Measurements from ENCODE around the gene SCARF2. TPM values are rescaled to one million over a fixed set of nuclear protein-coding genes. Genes with fewer than 3 reads are reported as not detected.
"Not testable (repeated sequence)": the region's sequence is repeated elsewhere in the genome, so short reads cannot be mapped to it uniquely, and the experiment has no call there.

Gene SCARF2
- total RNA-seq, 6 donors from 2014 or later = 10.1 to 36.7 (median 16.1) TPM

DNA sequence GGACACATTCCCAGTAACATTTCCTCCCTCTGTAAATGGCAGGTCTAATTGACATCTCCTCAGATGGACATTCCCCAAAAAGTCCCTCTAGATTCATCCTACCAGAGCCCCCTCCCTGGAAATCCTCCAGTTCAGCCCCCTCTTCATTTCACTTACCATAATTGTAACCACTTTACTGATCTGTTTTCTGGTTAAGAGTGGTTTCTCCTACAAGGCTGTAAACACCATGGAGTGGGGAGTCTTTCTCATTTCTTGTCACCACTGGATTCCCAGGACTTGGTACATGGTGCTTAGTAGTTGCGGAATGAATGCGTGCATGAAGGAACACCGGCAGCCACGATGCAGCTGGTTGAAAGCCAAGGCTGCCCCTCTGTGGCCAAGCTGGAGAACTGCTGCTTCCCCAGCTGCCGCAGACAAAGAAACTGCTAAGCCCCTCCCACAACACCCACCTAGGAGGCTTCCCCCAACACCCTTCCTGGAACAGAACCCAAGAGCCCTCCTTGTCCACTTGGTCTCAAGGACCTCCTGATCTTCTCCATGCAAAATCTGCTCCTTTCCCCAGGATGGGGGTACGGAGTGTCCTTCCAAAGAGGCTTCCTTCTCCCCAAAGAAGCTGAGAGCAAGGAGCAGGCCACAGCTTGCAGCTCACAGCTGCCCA lies 18.6 kb upstream of the SCARF2 start:
- Histone ChIP-seq H3K4me1 (peaks cover 0 to 2% (median 0%) of the 10 kb centered on the region in 4 donors), H3K27me3 (no peaks in the 10 kb centered on the region), H3K27ac (no peak overlapping the region), H3K36me3 (peaks cover 0 to 41% (median 18%) of the 10 kb centered on the region in 4 donors), H3K9me3 (no peaks in the 10 kb centered on the region), H3K4me3 (no peak overlapping the region)
- 23 to 36% methylated on average over 3 to 6 of the region's 6 CpGs for WGBS, 2 donors
- ATAC-seq (ENCODE audit: low FRiP score in 2 of 2) (peak; percentile 76 to 92), DNase-seq (peak in 1 of 2 donors; percentile 80)
- no peak for TF ChIP-seq POLR2AphosphoS5 (IDR thresholded peaks at IDR 0.05)
- no peak for TF ChIP-seq POLR2A (IDR thresholded peaks at IDR 0.05)
- TF ChIP-seq, protein P1, sequence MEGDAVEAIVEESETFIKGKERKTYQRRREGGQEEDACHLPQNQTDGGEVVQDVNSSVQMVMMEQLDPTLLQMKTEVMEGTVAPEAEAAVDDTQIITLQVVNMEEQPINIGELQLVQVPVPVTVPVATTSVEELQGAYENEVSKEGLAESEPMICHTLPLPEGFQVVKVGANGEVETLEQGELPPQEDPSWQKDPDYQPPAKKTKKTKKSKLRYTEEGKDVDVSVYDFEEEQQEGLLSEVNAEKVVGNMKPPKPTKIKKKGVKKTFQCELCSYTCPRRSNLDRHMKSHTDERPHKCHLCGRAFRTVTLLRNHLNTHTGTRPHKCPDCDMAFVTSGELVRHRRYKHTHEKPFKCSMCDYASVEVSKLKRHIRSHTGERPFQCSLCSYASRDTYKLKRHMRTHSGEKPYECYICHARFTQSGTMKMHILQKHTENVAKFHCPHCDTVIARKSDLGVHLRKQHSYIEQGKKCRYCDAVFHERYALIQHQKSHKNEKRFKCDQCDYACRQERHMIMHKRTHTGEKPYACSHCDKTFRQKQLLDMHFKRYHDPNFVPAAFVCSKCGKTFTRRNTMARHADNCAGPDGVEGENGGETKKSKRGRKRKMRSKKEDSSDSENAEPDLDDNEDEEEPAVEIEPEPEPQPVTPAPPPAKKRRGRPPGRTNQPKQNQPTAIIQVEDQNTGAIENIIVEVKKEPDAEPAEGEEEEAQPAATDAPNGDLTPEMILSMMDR (IDR thresholded peaks at IDR 0.05) = peak; percentile 79 to 93 (median 90)

DNA sequence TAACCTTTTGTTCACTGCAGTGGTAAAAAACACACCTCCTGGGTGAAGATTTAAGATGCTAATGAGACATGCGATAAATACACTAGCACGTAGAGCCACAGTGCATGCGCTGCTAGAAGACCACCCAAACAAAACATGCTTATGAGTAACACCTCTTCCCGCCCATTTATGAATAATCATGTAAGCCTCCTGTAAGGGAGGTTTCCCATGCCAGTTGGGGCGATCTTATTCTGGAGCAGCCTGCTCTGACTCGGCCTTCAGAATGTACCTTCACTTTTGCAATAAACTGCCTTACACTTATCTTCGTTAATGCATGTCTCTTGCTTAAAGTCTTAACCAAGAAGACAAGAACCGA lies 18.1 kb upstream of the SCARF2 start:
- Histone ChIP-seq H3K4me1 (peaks cover 0 to 2% (median 0%) of the 10 kb centered on the region in 4 donors), H3K27me3 (no peaks in the 10 kb centered on the region), H3K4me3 (no peak overlapping the region), H3K9me3 (no peaks in the 10 kb centered on the region), H3K27ac (no peak overlapping the region), H3K36me3 (peaks cover 0 to 46% (median 19%) of the 10 kb centered on the region in 4 donors)
- 89 to 91% methylated on average over 8 of the region's 8 CpGs for WGBS, 2 donors
- ATAC-seq (ENCODE audit: low FRiP score in 2 of 2) (no peak), DNase-seq (no peak)
- TF ChIP-seq, protein P1 (IDR thresholded peaks at IDR 0.05) = no peak
- no peak for TF ChIP-seq EP300 (IDR thresholded peaks at IDR 0.05)
- TF ChIP-seq POLR2AphosphoS5 (IDR thresholded peaks at IDR 0.05) = no peak
- no peak for TF ChIP-seq POLR2A (IDR thresholded peaks at IDR 0.05)

DNA sequence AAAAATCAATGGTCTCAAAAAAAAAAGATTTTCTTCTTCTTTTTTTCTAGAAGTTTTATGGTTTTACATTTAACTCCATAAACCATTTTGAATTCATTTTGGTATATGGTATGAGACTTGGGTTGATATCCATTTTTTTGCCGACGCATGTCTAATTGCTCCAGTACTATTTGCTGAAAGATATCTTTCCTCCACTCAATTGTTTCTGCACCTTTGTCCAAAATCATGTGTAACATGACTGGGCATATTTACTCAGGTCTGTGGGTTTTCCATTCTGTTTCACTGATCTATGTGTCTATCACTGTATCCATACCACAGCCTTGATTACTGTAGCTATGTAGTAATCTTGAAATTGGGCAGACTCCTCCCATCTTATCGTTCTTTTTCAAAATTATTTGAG lies 15.6 kb upstream of the SCARF2 start:
- Histone ChIP-seq H3K9me3 (no peaks in the 10 kb centered on the region), H3K4me3 (no peak overlapping the region), H3K4me1 (peaks cover 0 to 2% (median 0%) of the 10 kb centered on the region in 4 donors), H3K27ac (no peak overlapping the region), H3K27me3 (no peaks in the 10 kb centered on the region), H3K36me3 (peaks cover 0 to 30% (median 10%) of the 10 kb centered on the region in 4 donors)
- DNase-seq = no peak
- 96 to 98% methylated on average over 3 of the region's 3 CpGs for WGBS, 2 donors
- ATAC-seq (ENCODE audit: low FRiP score in 2 of 2) = no peak
- TF ChIP-seq POLR2A (IDR thresholded peaks at IDR 0.05) (no peak), EP300 (IDR thresholded peaks at IDR 0.05) (no peak), POLR2AphosphoS5 (IDR thresholded peaks at IDR 0.05) (no peak)
- TF ChIP-seq, protein P1 (IDR thresholded peaks at IDR 0.05) = no peak

DNA sequence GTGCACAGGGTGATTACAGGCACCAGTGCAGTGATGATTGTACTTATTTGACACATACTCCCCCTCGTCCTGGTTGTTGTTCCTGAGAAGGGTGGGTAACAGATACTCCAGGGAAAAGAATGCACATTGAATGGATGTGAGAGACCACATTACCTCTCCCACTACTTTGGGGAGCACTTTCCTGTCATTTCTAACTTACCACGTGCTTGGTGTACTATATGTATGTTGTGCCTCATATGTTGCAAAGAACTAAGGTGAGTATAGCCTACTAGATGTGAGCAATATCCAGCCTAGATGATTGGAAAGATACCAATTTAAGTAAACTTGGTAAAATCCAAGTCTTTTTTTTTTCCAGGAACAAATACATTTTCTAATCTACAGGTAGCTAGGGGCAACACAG lies 14.3 kb upstream of the SCARF2 start:
- H3K27ac ChIP-seq = no peak overlapping the region
- no peak for ATAC-seq (ENCODE audit: low FRiP score in 2 of 2)
- H3K36me3 ChIP-seq = peaks cover 0 to 20% (median 2%) of the 10 kb centered on the region in 4 donors
- TF ChIP-seq POLR2A (IDR thresholded peaks at IDR 0.05) (no peak), POLR2AphosphoS5 (IDR thresholded peaks at IDR 0.05) (no peak), EP300 (IDR thresholded peaks at IDR 0.05) (no peak)
- TF ChIP-seq, protein P1 (IDR thresholded peaks at IDR 0.05) = no peak
- peaks cover 0 to 2% (median 0%) of the 10 kb centered on the region in 4 donors for H3K4me1 ChIP-seq
- H3K4me3 ChIP-seq = no peak overlapping the region
- WGBS, 2 donors = 82 to 93% methylated on average over 2 of the region's 2 CpGs
- H3K9me3 ChIP-seq = no peaks in the 10 kb centered on the region
- no peak for DNase-seq
- no peaks in the 10 kb centered on the region for H3K27me3 ChIP-seq

DNA sequence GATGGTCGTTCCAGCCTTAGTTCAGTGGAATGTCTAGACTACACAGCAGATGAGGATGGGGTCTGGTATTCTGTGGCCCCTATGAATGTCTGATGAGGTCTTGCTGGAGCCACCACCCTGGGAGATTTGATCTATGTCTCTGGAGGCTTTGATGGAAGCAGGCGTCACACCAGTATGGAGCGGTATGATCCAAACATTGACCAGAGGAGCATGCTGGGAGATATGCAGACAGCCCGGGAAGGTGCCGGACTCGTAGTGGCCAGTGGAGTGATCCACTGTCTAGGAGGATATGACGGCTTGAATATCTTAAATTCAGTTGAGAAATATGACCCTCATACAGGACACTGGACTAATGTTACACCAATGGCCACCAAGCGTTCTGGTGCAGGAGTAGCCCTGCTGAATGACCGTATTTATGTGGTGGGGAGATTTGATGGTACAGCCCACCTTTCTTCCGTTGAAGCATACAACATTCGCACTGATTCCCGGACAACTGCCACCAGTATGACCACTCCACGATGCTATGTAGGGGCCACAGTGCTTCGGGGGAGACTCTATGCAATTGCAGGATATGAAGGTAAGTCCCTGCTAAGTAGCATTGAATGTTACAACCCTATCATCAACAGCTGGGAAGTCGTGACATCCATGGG lies 13.6 kb upstream of the SCARF2 start:
- not testable (repeated sequence) for H3K4me1 ChIP-seq; H3K27me3 ChIP-seq; H3K27ac ChIP-seq; ATAC-seq (ENCODE audit: low FRiP score in 2 of 2); DNase-seq; H3K9me3 ChIP-seq; H3K4me3 ChIP-seq
- peaks cover 0 to 20% (median 3%) of the 10 kb centered on the region in 4 donors for H3K36me3 ChIP-seq
- 98 to 99% methylated on average over 11 to 15 of the region's 15 CpGs for WGBS, 2 donors
